Gastroesophageal sphincter (tissue), 4 donors: ENCODE measurements around the gene ZNF853. TPM values are rescaled to one million over a fixed set of nuclear protein-coding genes. Genes with fewer than 3 reads are reported as not detected.

ENCODE experiments used
- ATAC-seq: fragments of 150-250 bp; one replicate; pipeline ENCODE4 v1.9.1; 2016; ENCODE audit warnings: mild to moderate bottlenecking, moderate library complexity
- H3K27ac ChIP-seq, 4 donors: fragments of 200-600 bp; sonication (generic) in 3 of 4; 1 replicate in 3 of 4; 2 replicates in 1 of 4; pipeline ENCODE4 v1.5.1; 2016 to 2019
- H3K27me3 ChIP-seq: fragments of 200-600 bp; sonication (generic); one replicate; pipeline ENCODE4 v1.5.1; 2019
- H3K36me3 ChIP-seq, 2 donors: fragments of 200-600 bp; sonication (generic); one replicate each; pipeline ENCODE4 v1.5.1; 2019; ENCODE audit warnings: control low read depth in 1 of 2
- H3K4me1 ChIP-seq, 3 donors: fragments of 200-600 bp; sonication (generic); 1 replicate in 2 of 3; 2 replicates in 1 of 3; pipeline ENCODE4 v1.5.1; 2016 to 2019; ENCODE audit warnings: control low read depth in 2 of 3
- H3K4me3 ChIP-seq, 2 donors: fragments of 200-600 bp; sonication (generic); one replicate each; pipeline ENCODE4 v1.5.1; 2019; ENCODE audit warnings: mild to moderate bottlenecking in 1 of 2, moderate library complexity in 1 of 2
- H3K9me3 ChIP-seq, 3 donors: fragments of 200-600 bp; sonication (generic); one replicate each; pipeline ENCODE4 v1.5.1; 2017 to 2019; ENCODE audit warnings: control low read depth in 2 of 3
- CTCF ChIP-seq, 4 experiments: fragments of 200-600 bp in 2 of 4; fragments of 450-650 bp in 2 of 4; sonication (generic) in 1 of 4; IDR thresholded peaks; one replicate each; pipeline ENCODE4 v1.5.1; 2017 to 2019; ENCODE audit warnings: antibody characterized with exemption in 4 of 4, mild to moderate bottlenecking in 2 of 4, moderate library complexity in 2 of 4
- EP300 ChIP-seq: sonication (generic); formaldehyde crosslinking; IDR thresholded peaks from one replicate; pipeline ENCODE4 v1.6.1; 2017; ENCODE audit warnings: antibody characterized with exemption, mild to moderate bottlenecking
- POLR2A ChIP-seq, 2 donors: fragments of 450-650 bp; IDR thresholded peaks; one replicate each; pipeline ENCODE4 v1.6.1; 2017; ENCODE audit warnings: antibody characterized with exemption in 2 of 2, mild to moderate bottlenecking in 2 of 2, moderate library complexity in 1 of 2
- POLR2AphosphoS5 ChIP-seq: sonication (generic); formaldehyde crosslinking; IDR thresholded peaks from one replicate; pipeline ENCODE4 v1.6.1; 2017; ENCODE audit warnings: antibody characterized with exemption
- WGBS, 2 donors: methylation state at CpG; one replicate each; pipeline ENCODE4 v1.1.5; 2018; ENCODE audit warnings: low coverage in 1 of 2; 5-methylcytosine and 5-hydroxymethylcytosine counted together
- total RNA-seq, 4 donors: library from RNA; depleted of rRNA; stranded (reverse); fragments of >200 nt; gene quantifications; one replicate each; pipeline ENCODE4 v1.1.0, GENCODE V29; 2016

ZNF853 gene
- total RNA-seq, 4 donors from 2014 or later = 12.9 to 32.3 (median 19.4) TPM

- Histone ChIP-seq H3K9me3 (no peaks in the 10 kb centered on the region), H3K36me3 (peaks cover 0 to 72% of the 10 kb centered on the region in 2 donors), H3K4me1 (peaks cover 0 to 40% (median 13%) of the 10 kb centered on the region in 3 donors), H3K27me3 (no peaks in the 10 kb centered on the region), H3K4me3 (no peak overlapping the region), H3K27ac (no peak overlapping the region)
- no peak for ATAC-seq
- 86% methylated on average over 5 of the region's 15 CpGs; no CpG with 5 or more reads in 1 of the 2 donors for WGBS, 2 donors
- TF ChIP-seq EP300 (no peak), POLR2A (IDR thresholded peaks at IDR 0.05) (no peak), CTCF (IDR thresholded peaks at IDR 0.05) (no peak), POLR2AphosphoS5 (no peak)
These were observed 26.1 kb downstream of the ZNF853 start for GRCh38 chr7:6641305-6642035.

- no peak overlapping the region for H3K27ac ChIP-seq
- TF ChIP-seq EP300 (no peak), POLR2A (IDR thresholded peaks at IDR 0.05) (no peak), CTCF (IDR thresholded peaks at IDR 0.05) (no peak), POLR2AphosphoS5 (no peak)
- peaks cover 0 to 36% (median 12%) of the 10 kb centered on the region in 3 donors for H3K4me1 ChIP-seq
- H3K9me3 ChIP-seq = no peaks in the 10 kb centered on the region
- H3K36me3 ChIP-seq = peaks cover 0 to 81% of the 10 kb centered on the region in 2 donors
- H3K4me3 ChIP-seq = no peak overlapping the region
- no peaks in the 10 kb centered on the region for H3K27me3 ChIP-seq
- ATAC-seq = no peak
- WGBS, 2 donors = 91 to 93% methylated on average over 6 to 10 of the region's 24 CpGs
These were observed 26.9 kb downstream of the ZNF853 start for GRCh38 chr7:6642239-6642839.

- Histone ChIP-seq H3K9me3 (no peaks in the 10 kb centered on the region), H3K36me3 (peaks cover 0 to 88% of the 10 kb centered on the region in 2 donors), H3K27me3 (no peaks in the 10 kb centered on the region), H3K4me1 (peaks cover 0 to 30% (median 10%) of the 10 kb centered on the region in 3 donors), H3K4me3 (no peak overlapping the region), H3K27ac (no peak overlapping the region)
- TF ChIP-seq POLR2AphosphoS5 = no peak
- no peak for TF ChIP-seq CTCF (IDR thresholded peaks at IDR 0.05)
- no peak for TF ChIP-seq EP300
- no peak for TF ChIP-seq POLR2A (IDR thresholded peaks at IDR 0.05)
- WGBS, 2 donors = 64 to 90% methylated on average over 3 to 4 of the region's 22 CpGs
- ATAC-seq = no peak
These were observed 27.6 kb downstream of the ZNF853 start for GRCh38 chr7:6642861-6643640.

GRCh38 chr7:6643915-6644625 is 28.7 kb downstream of the ZNF853 start:
- no peak overlapping the region for H3K27ac ChIP-seq
- H3K4me1 ChIP-seq = peaks cover 0 to 20% (median under 1%) of the 10 kb centered on the region in 3 donors
- no peak overlapping the region for H3K4me3 ChIP-seq
- H3K27me3 ChIP-seq = no peaks in the 10 kb centered on the region
- no peak for TF ChIP-seq POLR2A (IDR thresholded peaks at IDR 0.05)
- H3K36me3 ChIP-seq = peaks cover 0 to 98% of the 10 kb centered on the region in 2 donors
- no peaks in the 10 kb centered on the region for H3K9me3 ChIP-seq
- 93% methylated on average over 5 of the region's 21 CpGs; no CpG with 5 or more reads in 1 of the 2 donors for WGBS, 2 donors
- ATAC-seq = no peak

- H3K4me3 ChIP-seq = no peak overlapping the region
- H3K9me3 ChIP-seq = no peaks in the 10 kb centered on the region
- WGBS, 2 donors = 96% methylated on average over 4 of the region's 10 CpGs; no CpG with 5 or more reads in 1 of the 2 donors
- peaks cover 0 to 99% of the 10 kb centered on the region in 2 donors for H3K36me3 ChIP-seq
- no peak for ATAC-seq
- H3K27ac ChIP-seq = no peak overlapping the region
- H3K4me1 ChIP-seq = peaks cover 0 to 14% (median 0%) of the 10 kb centered on the region in 3 donors
- H3K27me3 ChIP-seq = no peaks in the 10 kb centered on the region
- no peak for TF ChIP-seq EP300
- TF ChIP-seq CTCF (IDR thresholded peaks at IDR 0.05) = no peak
- no peak for TF ChIP-seq POLR2AphosphoS5
- TF ChIP-seq POLR2A (IDR thresholded peaks at IDR 0.05) = no peak
These were observed 29.3 kb downstream of the ZNF853 start for GRCh38 chr7:6644728-6645127.
